ENCODE measurements around the gene NBAS. TPM values are rescaled to one million over a fixed set of nuclear protein-coding genes. Genes with fewer than 3 reads are reported as not detected.
"Not testable (repeated sequence)": the region's sequence is repeated elsewhere in the genome, so short reads cannot be mapped to it uniquely, and the experiment has no call there.

The NBAS gene
- total RNA-seq, 1 experiment from 2014 or later, result 33.4 TPM

DNA sequence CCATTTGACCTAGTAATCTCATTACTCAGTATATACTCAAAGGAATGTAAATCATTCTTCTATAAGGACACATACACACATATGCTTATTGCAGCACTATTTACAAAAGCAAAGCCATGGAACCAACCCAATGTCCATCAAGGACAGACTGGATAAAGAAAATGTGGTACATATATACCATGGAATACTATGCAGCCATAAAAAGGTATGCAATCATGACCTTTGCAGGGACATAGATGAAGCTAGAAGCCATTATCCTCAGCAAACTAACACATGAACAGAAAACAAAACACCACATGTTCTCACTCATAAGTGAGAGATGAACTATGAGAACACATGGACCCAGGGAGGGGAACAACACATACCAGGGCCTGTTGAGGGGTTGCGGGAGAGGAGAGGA lies 214.5 kb downstream of the NBAS start:
- Histone ChIP-seq H3K9me3 (replicated peaks) (no peaks in the 10 kb centered on the region), H3K4me3 (no peak overlapping the region), H3K36me3 (0 out of 2 replicates have a peak, but pooled peaks cover 6% of the 10 kb centered on the region), H3K27ac (no peak overlapping the region), H3K27me3 (replicated peaks) (no peaks in the 10 kb centered on the region), H3K4me1 (replicated peaks) (no peaks in the 10 kb centered on the region)
- no peak for DNase-seq (ENCODE audit: low read depth in 1 of 2, low spot score in 2 of 2)

DNA sequence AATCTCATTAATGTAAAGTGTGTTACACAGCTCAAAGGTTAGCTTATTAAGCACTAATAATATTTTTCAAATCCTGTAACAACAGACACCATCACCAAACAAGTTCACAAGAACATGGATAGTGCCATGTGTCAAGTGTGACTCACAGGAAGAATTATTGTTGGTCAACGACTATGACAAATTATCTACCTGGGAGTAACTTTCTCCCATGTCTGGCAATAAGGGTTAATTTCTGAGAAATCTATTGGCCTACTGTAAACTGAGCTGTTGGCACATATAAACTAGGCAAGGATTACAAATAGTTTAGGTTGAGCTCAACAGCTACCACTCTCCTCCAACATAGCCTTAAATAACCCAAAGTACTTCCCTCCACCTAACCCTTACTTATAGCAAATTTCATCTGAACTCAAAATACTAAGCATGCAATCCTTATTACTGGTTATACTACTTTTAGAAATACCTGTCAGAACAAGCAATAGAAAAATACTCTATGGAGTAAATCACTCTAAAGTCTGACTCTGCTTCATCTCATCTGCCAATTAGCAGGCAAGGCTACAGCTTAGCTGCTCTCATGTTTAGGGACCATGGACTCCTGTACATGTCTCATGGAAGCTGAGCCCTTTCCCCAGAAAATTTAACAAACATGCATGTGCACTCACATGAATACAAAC lies 223.0 kb downstream of the NBAS start:
- no peaks in the 10 kb centered on the region for H3K4me1 ChIP-seq (replicated peaks)
- DNase-seq (ENCODE audit: low read depth in 1 of 2, low spot score in 2 of 2), result no peak
- no peaks in the 10 kb centered on the region for H3K27me3 ChIP-seq (replicated peaks)
- H3K9me3 ChIP-seq (replicated peaks), result no peaks in the 10 kb centered on the region
- no peak overlapping the region for H3K27ac ChIP-seq
- no peak overlapping the region for H3K4me3 ChIP-seq
- no peaks in the 10 kb centered on the region for H3K36me3 ChIP-seq

DNA sequence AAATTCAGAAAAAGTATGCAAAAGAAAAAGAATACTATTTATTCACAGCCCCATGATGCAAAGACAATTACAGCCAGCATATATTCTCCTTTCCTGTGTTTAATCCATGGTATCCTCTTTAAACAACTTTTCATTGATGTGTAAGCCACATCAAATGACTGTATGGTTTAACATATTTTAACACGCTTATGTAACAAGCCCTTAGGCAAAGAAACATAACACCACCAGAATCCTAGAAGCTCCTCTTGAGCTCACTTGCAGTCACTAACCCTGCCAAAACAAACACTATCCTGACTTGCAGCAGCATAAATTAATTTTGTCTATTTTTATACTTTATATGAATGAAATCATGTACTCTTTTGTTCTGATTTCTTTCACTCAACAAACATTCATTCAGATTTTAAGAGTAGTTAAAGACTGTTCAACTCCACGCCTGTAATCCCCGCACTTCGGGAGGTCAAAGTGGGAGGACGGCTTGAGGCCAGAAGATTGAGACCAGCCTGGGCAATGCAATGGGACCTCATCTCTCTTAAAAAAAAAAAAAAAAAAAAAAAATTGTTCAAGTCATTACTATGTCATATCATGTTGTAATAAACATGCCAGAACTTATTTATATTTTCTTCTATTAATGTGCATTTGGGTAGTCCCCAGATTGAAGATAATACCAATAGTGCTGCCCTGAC lies 226.3 kb downstream of the NBAS start:
- Histone ChIP-seq H3K9me3 (replicated peaks) (no peaks in the 10 kb centered on the region), H3K4me3 (no peak overlapping the region), H3K4me1 (replicated peaks) (no peaks in the 10 kb centered on the region), H3K27me3 (replicated peaks) (no peaks in the 10 kb centered on the region), H3K36me3 (peaks cover 7% of the 10 kb centered on the region), H3K27ac (no peak overlapping the region)
- DNase-seq (ENCODE audit: low read depth in 1 of 2, low spot score in 2 of 2), result no peak

GRCh38 chr2:15331787-15332186 lies 229.3 kb downstream of the NBAS start:
- Histone ChIP-seq H3K36me3 (peaks cover 13% of the 10 kb centered on the region), H3K27me3 (replicated peaks) (no peaks in the 10 kb centered on the region), H3K4me3 (no peak overlapping the region), H3K9me3 (replicated peaks) (no peaks in the 10 kb centered on the region), H3K4me1 (replicated peaks) (no peaks in the 10 kb centered on the region), H3K27ac (no peak overlapping the region)
- DNase-seq (ENCODE audit: low read depth in 1 of 2, low spot score in 2 of 2), result no peak

DNA sequence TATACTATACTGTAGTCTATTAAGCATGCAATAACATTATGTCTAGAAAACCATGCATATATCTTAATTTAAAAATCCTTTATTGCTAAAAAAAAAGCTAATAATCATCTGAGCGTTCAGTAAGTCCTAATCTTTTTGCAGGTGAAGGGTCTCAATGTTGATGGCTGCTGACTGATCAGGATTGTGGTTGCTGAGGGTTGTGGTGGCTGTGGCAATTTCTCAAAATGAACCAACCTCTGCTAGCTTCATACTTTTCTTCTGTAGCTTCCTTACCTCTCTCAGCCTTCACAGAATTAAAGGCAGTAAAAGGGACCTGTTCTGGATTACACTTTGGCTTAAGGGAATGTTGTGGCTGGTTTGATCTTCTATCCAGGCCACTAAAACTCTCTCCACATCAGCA lies 235.8 kb downstream of the NBAS start:
- no peaks in the 10 kb centered on the region for H3K4me1 ChIP-seq (replicated peaks)
- no peak for DNase-seq (ENCODE audit: low read depth in 1 of 2, low spot score in 2 of 2)
- H3K36me3 ChIP-seq, result peaks cover 15% of the 10 kb centered on the region
- H3K27ac ChIP-seq, result no peak overlapping the region
- H3K9me3 ChIP-seq (replicated peaks), result no peaks in the 10 kb centered on the region
- no peaks in the 10 kb centered on the region for H3K27me3 ChIP-seq (replicated peaks)
- H3K4me3 ChIP-seq, result no peak overlapping the region

- no peaks in the 10 kb centered on the region for H3K4me1 ChIP-seq (replicated peaks)
- H3K36me3 ChIP-seq, result peaks cover 6% of the 10 kb centered on the region; the same call in 1 of the 2 replicates
- no peak for DNase-seq (ENCODE audit: low read depth in 1 of 2, low spot score in 2 of 2)
- H3K4me3 ChIP-seq, result no peak overlapping the region
- no peak overlapping the region for H3K27ac ChIP-seq
- no peaks in the 10 kb centered on the region for H3K27me3 ChIP-seq (replicated peaks)
- no peaks in the 10 kb centered on the region for H3K9me3 ChIP-seq (replicated peaks)
Measured at GRCh38 chr2:15323227-15323626, 237.9 kb downstream of the NBAS start.

GRCh38 chr2:15321481-15321880 lies 239.7 kb downstream of the NBAS start:
- not testable (repeated sequence) for H3K27me3 ChIP-seq (replicated peaks); H3K4me3 ChIP-seq; H3K36me3 ChIP-seq; H3K9me3 ChIP-seq (replicated peaks); H3K4me1 ChIP-seq (replicated peaks); DNase-seq (ENCODE audit: low read depth in 1 of 2, low spot score in 2 of 2); H3K27ac ChIP-seq

DNA sequence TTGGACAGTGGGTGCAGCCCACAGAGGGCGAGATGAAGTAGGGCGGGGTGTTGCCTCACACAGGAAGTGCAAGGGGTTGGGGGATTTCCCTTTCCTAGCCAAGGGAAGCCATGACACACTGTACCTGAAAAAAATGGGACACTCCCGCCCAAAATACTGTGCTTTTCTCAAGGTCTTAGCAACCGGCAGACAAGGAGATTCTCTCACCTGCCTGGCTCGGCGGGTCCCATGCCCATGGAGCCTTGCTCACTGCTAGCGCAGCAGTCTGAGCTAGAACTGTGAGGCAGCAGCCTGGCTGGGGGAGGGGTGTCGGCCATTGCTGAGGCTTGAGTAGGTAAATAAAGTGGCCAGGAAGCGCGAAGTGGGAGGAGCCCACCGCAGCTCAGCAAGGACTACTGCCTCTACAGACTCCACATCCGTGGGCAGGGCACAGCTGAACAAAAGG lies 244.7 kb downstream of the NBAS start:
- Histone ChIP-seq H3K36me3 (no peaks in the 10 kb centered on the region), H3K27me3 (replicated peaks) (no peaks in the 10 kb centered on the region), H3K9me3 (replicated peaks) (no peaks in the 10 kb centered on the region), H3K27ac (no peak overlapping the region), H3K4me3 (no peak overlapping the region), H3K4me1 (replicated peaks) (no peaks in the 10 kb centered on the region)
- DNase-seq (ENCODE audit: low read depth in 1 of 2, low spot score in 2 of 2), result no peak

GRCh38 chr2:15315411-15315810 lies 245.7 kb downstream of the NBAS start:
- H3K27ac ChIP-seq, result no peak overlapping the region
- H3K27me3 ChIP-seq (replicated peaks), result no peaks in the 10 kb centered on the region
- H3K4me1 ChIP-seq (replicated peaks), result no peaks in the 10 kb centered on the region
- DNase-seq (ENCODE audit: low read depth in 1 of 2, low spot score in 2 of 2), result no peak
- no peaks in the 10 kb centered on the region for H3K36me3 ChIP-seq
- H3K9me3 ChIP-seq (replicated peaks), result no peaks in the 10 kb centered on the region
- no peak overlapping the region for H3K4me3 ChIP-seq

GRCh38 chr2:15313657-15314056 lies 247.5 kb downstream of the NBAS start:
- no peak for DNase-seq (ENCODE audit: low read depth in 1 of 2, low spot score in 2 of 2)
- H3K36me3 ChIP-seq, result no peaks in the 10 kb centered on the region
- H3K4me3 ChIP-seq, result no peak overlapping the region
- no peaks in the 10 kb centered on the region for H3K9me3 ChIP-seq (replicated peaks)
- H3K27ac ChIP-seq, result no peak overlapping the region
- no peaks in the 10 kb centered on the region for H3K4me1 ChIP-seq (replicated peaks)
- H3K27me3 ChIP-seq (replicated peaks), result no peaks in the 10 kb centered on the region

DNA sequence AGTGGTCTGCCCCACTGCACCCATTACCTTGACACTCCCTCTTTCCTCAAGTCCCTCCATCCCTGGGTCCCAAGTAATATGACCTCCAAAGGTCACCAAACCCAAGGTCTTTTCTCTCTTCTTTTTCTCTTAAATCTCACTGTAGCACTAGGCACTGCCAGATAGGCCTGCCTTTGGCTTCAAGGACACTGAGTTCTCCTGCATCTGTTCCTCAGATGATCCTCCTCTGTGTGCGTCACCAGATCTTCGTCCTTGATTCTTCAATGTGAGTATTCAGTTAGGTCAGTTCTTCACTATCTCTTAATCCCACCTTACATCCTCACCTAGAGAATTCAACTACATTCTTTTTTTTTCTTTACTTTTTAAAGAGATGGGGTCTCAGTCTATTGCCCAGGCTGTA lies 249.2 kb downstream of the NBAS start:
- H3K4me1 ChIP-seq (replicated peaks), result no peaks in the 10 kb centered on the region
- no peak for DNase-seq (ENCODE audit: low read depth in 1 of 2, low spot score in 2 of 2)
- H3K27ac ChIP-seq, result no peak overlapping the region
- no peaks in the 10 kb centered on the region for H3K9me3 ChIP-seq (replicated peaks)
- H3K4me3 ChIP-seq, result no peak overlapping the region
- no peaks in the 10 kb centered on the region for H3K27me3 ChIP-seq (replicated peaks)
- peaks cover 12% of the 10 kb centered on the region; the same call in 1 of the 2 replicates for H3K36me3 ChIP-seq

DNA sequence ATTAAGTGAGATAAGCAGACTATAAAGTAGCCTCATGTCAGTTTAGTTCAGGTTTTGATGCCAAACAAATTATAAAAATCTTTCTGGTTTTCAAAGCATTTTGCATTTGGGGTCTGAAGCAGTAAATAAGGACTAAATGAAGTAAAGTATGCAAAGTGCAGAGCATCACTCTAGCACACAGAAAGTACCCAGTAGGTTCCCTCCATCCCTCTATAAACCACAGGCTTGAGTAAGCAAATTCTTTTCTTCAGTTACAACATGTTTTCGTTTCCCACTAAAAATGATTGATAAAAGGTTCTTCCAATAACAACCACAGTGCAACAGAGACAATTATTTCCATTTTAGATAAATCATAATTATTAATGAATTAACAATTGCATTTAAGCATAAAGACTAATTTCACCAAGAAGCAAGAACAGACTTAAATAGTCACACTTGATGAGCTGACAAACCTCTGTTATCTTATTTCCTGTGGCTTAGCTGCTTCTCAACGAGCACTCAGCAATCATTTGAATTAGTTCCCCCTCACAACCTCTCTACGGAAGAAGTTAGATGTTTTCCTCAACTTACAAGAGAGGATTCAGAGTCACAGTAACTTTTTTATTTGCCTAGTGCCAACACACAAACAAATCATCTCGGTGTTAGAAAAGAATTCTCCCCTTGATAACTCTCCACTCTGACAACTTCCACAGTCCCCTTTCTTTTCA lies 249.8 kb downstream of the NBAS start:
- H3K27me3 ChIP-seq (replicated peaks), result no peaks in the 10 kb centered on the region
- no peaks in the 10 kb centered on the region for H3K9me3 ChIP-seq (replicated peaks)
- H3K36me3 ChIP-seq, result peaks cover 12% of the 10 kb centered on the region; the same call in 1 of the 2 replicates
- H3K4me1 ChIP-seq (replicated peaks), result no peaks in the 10 kb centered on the region
- no peak overlapping the region for H3K4me3 ChIP-seq
- no peak for DNase-seq (ENCODE audit: low read depth in 1 of 2, low spot score in 2 of 2)
- H3K27ac ChIP-seq, result no peak overlapping the region

GRCh38 chr2:15307526-15307925 lies 253.6 kb downstream of the NBAS start:
- Histone ChIP-seq H3K9me3 (replicated peaks) (no peaks in the 10 kb centered on the region), H3K27me3 (replicated peaks) (no peaks in the 10 kb centered on the region), H3K4me1 (replicated peaks) (no peaks in the 10 kb centered on the region), H3K4me3 (no peak overlapping the region), H3K27ac (no peak overlapping the region), H3K36me3 (peaks cover 15% of the 10 kb centered on the region)
- no peak for DNase-seq (ENCODE audit: low read depth in 1 of 2, low spot score in 2 of 2)

DNA sequence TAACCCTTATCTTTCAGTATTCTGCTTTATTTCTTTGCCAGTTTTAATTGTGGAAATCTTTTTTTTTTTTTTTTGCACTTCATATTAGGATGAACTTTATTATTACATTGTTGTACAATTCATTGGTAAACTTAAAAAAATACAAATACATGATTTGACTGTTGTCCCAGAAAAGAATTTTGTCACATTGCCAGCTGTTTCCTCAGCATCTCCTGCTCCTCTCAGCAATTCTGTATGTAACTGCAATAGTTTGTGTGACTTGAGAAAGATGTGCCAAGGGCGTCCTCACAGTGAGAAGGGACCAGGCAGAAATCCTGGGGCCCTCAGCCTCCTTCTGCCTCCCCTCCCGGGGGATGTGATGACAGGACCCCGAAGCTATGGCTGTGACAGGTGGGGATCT lies 254.4 kb downstream of the NBAS start:
- no peak overlapping the region for H3K27ac ChIP-seq
- no peaks in the 10 kb centered on the region for H3K4me1 ChIP-seq (replicated peaks)
- no peak for DNase-seq (ENCODE audit: low read depth in 1 of 2, low spot score in 2 of 2)
- H3K9me3 ChIP-seq (replicated peaks), result no peaks in the 10 kb centered on the region
- no peak overlapping the region for H3K4me3 ChIP-seq
- no peaks in the 10 kb centered on the region for H3K27me3 ChIP-seq (replicated peaks)
- peaks cover 15% of the 10 kb centered on the region for H3K36me3 ChIP-seq
